ENCODE results near the gene CCDC85B.
"Not testable (repeated sequence)": the region's sequence is repeated elsewhere in the genome, so short reads cannot be mapped to it uniquely, and the experiment has no call there.

Gene CCDC85B

DNA sequence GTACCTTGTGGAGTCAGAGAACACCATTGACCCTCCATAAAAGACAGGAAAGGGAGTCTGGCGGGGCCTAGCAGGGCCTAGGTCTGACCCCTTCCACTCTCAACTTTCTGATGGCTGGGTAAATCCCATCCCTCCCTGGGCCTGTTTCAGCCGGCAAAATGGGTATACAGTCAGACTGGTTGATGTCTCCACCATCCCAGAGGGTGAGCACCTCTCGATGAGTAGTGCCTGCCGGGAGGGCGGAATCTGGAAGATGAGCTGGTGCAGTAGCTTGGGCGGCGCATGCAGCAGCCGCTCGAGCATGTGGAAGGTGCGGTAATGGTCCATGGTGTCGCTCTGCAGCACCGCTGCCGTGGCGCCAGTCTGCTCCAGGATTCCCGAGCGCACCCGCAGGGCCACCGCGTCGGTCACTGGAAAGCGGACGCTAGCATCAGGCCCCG lies 2.7 kb upstream of the CCDC85B start:
- no peak for DNase-seq

DNA sequence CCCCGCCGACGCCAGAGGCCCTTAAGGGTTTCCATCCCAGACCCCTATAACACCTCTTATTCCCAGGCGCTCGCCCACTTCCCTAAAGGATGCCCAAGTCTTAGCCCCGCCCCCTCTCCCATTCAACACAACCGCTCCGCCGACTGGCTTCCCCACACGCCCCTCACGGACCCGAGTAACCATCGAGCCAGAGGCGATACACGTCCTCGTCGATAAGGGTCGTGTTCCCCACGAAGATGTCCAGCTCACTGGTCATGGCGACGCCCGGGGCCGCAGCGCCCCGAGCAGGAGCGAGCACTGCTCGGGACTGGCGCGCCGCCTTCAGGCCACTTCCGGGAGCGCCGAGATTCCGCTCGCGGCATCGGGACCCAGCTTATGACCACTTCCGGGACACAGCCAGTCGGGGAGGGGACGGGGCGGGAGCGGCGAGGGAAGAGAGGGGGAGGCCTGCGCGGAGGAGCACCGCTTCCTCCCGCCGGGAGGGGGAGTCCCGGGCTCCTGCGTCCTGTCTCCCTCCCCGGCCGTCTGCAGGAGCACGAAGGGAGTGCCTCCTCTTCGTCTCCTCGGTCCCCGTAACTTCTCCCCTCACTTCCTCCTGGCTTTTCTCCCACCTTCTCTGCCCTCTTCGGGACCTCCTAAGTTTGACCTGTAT lies 2.2 kb upstream of the CCDC85B start, which contains the start of gene FIBP:
FIBP (minus strand) TSS at position 309 of the 652 bp plus-strand sequence; CDS start at position 256, 53 bp downstream.
- DNase-seq, result peak; percentile 98

DNA sequence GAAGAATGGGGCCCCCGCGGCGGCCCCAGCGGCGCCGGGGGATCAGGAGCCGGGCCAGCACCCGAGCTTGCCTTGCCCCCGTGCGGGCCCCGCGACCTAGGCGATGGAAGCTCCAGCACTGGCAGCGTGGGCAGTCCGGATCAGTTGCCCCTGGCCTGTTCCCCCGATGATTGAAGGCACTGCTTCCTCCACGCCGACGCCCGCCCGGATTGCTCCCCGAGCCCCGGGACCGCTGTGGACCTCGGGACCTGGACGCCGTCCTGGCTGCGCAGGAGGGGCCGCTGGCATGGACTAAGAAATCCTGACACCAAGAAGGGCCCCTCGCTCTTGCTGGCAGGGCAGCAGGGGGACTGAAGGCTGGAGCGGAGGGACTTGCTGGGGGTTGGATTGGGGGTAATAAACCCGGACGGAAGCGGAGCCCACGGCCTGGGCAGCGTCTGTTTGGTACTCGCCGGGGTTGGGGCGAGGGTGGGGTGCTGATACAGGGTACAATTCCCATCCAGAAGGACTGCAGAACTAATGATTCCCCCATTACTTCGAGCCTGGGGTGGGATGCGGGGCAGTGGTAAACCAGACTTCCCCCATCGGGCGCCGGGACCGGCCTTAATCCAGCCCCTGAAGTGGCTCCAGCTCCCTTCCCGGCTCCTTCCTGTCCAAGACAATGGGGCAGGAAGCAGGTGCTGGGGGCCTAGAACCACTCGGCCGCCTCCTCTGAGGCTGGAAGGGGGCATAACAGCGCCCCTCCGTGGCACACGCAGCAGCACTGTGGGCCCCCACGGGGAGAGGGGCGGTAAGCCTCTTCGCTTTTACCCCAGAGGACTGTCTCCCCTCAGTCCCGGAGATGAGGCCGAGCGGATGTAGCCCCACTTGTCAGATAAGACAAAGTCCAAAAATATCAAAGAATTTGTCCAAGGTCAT lies 1.0 kb downstream of the CCDC85B start:
- peak; percentile 31 for DNase-seq

DNA sequence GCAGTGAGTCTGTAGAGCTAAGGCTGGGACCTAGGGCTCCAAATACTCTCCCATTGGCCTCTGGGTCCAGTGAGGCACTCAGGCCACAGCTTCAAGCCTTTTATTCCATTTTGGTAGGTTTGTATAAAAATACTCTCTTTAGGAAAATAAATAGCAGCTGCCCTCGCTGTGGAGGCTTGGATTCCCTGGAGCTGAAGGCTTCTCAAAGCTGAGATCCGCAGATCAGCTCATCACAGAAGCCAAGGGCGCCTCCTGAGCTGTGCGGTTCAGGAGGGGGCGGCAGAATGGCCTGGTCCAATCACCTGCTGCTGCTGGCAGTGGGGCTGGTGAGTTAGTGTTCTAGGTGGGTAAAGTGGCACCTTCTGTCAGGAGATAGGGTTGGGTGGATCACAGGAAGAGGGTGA lies 1.7 kb downstream of the CCDC85B start:
- not testable (repeated sequence) for DNase-seq

DNA sequence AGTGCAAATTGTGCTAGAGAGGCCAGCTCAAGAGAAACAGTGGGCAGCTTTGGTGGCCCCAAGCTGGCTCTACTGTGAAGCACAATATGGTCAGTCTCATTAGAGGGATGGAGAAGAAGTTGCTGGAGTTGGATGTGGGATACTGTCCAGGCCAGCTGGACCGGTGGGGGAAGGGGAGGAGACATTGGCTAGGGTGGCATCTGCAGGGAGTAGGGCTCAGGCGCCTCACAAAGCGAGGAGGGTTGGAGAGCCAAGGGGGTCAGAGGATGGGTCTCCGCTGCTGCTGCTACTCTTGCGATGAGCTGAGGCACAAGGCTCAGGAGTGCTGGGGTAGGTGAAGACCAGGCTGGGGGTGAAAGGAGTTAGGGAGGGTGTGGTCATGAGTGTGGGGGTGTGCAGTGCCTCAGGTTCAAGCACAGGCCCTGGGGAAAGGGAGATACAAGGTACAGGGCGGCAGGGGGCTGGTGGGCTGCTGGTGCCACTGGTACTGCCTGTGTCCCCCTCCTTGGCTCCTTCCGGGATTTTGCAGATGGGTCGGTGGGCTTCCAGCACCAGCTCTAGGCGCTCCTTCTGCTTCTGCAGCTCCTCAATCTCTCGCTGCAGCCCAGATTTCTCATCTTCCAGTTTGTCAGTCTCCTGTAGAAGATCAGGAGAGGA lies 2.3 kb downstream of the CCDC85B start:
- no peak for DNase-seq

DNA sequence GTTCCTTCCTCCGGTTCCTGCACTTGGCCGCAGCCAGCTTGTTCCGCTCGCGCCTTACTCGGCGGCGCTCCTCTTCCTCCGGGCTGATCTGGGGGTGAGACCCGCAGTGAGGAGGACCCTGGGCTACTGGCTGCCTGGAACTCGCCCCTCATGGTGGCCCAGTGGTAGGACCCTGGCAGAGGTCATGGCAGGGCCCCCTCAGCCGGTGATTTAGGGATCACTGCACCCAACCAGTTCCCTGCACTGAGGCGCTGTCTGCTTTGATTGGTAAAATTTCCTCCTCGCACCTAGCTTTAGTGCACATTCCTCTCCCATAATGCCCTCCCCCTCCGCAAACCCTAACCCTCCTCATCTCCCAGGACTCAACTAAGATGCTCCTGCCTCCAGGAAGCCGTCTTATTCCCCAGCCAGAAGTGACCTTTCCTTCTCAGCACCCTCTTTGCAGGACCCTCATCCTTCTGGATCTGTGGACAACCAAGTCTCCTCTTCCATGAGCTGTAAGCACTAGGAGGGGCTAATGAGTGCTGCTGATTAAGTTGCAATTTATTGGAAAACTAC lies 3.6 kb downstream of the CCDC85B start:
- no peak for DNase-seq

DNA sequence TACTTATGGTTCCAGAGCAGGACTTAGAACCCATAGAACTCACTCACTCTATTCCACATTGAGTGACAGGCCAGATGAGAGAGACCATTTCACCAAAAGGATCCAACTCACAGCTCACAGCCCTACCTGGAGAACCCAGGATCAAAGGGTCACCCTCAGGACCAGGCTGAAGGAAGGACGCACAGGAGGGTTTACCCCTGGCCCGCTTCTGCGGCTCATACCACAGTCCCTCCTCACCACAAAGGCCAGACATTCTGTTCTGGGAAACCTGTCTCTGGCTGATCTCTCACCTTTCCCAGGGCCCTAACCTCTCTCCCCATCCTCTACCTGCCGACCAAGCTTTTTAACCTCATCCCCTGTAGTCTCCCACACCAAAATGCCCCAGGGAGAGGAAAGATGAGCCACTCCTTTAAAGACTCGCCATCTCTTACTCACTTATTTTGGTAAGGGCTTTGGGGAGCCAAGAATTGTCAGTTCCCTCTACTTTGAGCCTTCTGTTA lies 5.1 kb downstream of the CCDC85B start:
- DNase-seq, result no peak

DNA sequence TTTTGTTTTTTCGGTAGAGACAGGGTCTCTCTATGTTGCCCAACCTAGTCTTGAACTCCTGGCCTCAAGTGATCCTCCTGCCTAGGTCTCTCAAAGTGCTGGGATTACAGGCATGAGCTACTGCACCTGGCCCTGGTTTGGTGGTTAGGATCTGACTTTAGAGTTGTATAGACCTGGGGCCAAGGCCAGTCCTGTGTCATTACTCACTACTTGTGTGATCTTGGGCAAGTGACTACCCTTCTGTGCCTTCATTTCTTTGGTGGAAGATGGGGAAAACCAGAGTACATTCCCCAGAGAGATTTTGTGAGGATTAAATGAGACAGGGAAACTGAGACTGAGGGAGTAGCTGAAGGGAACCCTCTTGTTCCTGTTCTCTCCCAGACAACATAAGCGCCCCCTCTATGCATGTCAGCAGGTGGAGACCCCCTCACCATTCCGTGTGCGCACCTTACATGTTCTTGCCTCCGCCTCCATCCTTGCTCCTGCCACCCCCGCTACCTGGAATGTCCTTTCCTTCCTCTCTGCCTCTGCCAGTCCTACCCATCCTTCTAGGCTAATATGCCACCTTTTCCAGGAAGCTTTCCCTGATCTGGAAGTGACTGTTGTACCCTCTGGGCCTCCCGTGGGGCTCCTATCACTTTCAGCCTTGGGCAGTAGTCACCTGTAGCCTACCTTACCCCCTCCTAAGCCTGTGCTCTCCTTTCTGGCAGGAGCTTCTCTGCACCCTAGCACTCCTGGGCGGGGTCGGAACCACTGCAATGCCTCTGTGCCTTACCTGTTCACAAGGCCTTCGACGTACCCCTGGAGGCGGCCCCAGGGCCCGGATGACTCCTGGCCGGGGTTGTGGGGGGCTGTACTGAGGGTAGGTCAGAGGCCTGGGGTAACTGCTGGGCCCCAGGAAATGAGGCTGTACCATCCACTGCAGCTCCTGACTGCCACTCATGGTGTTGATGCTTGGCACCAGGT lies 5.8 kb downstream of the CCDC85B start:
- no peak for DNase-seq

DNA sequence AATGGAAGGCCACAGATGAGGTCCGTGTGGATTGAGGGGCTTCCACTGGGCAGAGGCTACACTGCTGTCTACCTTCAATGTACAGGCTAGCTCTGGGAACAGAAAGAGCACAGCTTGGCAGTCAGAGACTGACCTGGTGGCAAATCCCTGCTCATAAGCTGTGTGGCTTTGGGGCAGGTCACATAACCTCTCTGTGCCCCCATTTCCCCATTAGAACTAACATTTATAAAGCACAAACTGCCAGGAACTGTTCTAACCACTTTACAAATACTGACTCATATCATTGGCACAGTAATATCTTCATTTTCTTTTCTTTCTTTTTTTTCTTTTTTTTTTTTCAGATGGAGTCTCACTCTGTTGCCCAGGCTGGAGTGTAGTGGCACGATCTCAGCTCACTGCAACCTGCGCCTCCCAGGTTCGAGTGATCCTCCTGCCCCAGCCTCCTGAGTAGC lies 6.6 kb downstream of the CCDC85B start:
- no peak for DNase-seq

DNA sequence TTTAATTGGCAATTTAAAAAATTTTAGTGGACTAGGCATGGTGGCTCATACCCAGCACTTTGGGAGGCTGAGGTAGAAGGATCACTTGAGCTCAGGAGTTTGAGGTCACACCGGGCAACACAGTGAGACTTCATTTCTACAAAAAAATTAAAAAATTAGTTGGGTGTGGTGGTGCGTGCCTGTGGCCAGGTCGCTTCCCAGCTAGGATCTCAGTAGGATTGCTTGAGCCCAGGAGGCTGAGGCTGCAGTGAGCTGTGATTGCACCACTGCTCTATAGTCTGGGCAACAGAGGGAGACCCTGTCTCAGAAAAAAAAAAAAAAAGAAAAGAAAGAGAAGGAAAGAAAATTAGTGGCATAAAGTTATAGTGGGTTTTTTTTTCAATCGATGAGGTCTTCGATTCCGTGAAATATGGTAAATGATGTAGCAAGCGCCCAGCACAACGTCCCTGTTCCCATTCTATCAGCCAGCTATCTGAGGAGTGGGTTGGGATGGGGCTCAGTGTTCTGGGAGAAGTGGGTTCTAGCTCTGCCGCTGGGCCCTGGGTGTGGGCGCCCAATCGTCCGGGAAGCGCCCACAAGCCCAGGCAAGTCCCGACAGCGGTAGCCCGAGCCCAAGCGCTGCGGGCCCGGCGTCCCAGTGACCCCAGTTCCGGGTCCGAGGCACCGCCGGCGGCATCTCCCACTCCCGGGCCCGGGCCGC lies 8.3 kb downstream of the CCDC85B start:
- DNase-seq, result no peak

DNA sequence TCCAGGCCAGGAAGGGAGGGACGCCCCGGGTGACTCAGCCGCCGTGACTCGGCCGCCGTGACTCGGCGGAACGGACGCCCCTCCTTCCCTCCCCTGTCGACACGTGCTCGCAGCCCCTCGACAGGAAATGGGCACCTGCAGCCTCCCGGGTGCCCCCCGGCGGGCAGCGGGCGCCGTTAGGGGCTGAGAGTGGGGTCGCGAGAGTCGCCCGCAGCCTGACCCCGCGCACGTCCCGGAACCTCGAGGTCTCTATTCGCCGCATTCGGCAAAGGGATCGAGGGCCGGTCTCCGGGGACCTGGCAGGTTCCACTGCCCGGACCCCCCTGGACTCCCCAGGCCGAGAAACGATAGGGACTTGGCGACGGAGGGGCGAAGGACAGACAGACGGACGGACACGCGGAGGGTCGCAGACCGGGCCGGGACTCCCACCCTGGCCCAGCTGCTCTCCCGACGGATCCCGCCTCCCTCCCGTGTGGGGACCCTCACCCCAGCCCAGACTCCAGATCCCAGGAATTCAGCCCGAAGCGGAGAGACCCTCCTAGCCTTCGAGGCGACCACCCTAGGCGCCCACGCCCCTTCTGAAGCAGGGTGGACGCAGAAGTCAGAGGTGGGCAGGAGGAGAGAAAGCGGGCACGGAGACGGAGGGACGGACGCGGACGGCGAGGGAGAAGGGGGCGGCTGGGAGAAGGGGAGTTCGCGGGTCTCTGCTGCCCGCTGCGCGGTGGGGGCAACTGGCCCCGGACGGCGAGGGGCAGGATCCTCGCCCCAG lies 9.1 kb downstream of the CCDC85B start:
- DNase-seq, result no peak

DNA sequence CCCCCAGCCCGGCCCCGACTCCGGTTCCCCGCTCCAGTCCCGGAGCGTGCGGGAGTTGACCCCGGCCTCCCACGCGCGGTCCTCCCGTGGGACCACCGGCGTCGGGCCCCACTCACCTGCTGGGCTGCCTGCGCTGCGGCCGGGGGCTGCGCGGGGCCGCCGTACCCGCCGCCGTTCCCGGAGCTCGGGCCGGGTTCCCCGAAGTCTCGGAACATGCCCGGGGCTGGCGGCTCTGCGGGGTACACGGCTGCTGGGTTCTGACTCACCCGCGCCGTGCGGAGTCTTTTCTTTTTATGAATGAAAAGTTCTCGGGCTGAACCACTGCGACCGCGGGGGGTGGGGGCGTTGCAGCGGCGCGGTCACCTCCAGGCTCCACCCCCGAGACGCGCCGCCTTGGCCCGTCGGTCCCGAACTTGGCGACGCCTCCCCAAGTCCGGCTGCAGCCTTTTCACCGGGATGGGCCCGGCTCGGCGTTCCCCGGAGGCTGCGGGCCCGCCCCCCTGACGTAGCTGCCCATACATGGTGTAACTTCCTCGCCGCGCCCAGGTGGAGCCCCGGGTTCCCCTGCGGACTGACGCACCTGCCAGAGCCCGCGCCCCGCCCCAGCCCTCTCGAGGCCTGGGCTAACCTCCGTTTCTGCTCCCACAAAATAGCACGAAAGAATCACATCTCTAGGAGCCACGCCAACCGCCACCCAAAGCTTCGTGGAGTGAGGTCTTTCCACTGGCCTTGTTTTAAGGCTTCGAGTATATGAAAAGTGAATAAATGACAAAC lies 9.8 kb downstream of the CCDC85B start, which contains the start of gene FOSL1:
FOSL1 (minus strand) TSS at position 264 of the 774 bp plus-strand sequence; CDS start at position 215, 49 bp downstream.
- DNase-seq, result no peak

DNA sequence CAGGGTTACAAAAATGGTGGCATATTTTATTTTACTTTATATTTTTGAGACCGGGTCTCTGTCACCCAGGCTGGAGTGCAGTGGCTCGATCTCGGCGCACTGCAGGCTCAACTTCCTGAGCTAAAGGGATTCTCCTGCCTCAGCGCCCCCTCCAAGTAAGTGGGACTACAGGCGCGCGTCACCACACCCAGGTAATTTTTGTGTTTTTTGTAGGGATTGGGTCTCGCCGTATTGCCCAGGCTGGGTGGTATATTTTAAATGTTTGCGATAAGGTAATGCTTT lies 10.4 kb downstream of the CCDC85B start:
- no peak for DNase-seq

DNA sequence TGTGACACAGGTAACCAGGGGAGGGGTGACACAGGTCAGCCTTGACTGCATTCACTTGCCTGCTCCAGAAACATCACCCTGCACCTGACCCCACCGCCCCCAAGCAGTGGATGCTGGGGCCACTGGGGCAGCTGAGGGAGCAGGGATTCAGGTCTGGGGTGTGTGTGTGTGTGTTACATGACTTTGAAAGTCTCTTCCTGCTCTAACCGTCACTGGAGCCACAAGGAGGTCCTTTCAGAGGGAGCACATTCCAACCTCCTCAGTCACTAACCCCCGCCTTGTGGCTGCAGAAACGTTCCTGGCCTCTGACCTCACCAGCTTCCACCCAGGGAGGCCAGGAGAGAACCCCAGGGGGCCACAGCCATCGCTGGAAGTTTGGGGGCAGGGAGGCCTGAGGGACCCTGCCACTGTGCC lies 12.6 kb downstream of the CCDC85B start:
- DNase-seq, result no peak

DNA sequence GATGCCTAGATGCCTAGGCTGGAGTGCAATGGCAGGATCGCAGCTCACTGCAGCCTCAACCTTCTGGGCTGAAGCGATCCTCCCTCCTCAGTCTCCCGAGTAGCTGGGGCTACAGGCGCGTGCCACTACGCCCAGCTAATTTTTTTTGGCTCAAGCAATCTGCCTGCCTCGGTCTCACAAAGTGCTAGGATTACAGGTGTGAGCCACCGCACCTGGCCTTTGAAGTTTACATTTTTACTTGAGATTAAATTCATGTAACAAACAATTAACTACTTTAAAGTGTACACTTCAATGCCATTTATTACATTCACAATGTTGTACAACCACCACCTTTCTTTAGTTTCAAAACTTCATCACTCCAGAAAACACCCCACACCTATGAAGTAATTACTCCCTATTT lies 13.2 kb downstream of the CCDC85B start:
- no peak for DNase-seq

DNA sequence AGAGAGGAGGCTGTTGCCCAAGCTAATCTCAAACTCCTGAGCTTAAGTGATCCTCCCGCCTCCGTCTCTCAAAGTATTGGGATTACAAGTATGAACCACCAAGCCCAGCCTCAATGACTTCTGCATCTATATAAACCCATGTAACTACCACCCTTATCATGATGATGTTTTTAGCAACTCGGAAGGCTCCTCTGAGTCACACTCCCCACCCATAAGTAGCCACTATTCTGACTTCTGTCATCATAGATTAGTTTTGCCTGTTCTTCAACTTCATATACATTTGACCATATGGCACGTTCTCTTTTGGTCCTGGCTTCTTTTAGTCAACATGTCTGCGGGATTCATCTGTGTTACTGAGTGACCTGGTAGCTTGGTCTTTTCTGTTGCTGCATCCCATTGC lies 16.1 kb downstream of the CCDC85B start:
- DNase-seq, result no peak

DNA sequence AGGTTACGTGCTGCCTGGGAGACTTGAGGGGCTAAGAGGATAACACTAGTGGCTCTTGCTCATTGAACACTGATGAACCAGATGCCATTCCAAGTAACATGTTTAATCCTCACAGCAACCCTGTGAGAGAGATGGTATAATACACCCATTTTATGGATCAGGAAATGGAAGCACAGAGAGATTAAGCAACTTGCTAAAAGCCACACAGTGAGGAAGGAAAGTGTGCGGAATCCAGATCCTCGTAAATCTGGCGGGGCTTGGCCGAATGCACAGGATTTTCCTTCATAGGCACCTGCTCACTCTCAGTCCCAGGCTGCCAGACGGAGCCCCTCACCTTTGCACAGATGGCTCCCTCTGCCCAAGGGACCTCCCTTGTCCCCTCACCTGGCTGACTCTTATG lies 17.4 kb downstream of the CCDC85B start:
- DNase-seq, result no peak

DNA sequence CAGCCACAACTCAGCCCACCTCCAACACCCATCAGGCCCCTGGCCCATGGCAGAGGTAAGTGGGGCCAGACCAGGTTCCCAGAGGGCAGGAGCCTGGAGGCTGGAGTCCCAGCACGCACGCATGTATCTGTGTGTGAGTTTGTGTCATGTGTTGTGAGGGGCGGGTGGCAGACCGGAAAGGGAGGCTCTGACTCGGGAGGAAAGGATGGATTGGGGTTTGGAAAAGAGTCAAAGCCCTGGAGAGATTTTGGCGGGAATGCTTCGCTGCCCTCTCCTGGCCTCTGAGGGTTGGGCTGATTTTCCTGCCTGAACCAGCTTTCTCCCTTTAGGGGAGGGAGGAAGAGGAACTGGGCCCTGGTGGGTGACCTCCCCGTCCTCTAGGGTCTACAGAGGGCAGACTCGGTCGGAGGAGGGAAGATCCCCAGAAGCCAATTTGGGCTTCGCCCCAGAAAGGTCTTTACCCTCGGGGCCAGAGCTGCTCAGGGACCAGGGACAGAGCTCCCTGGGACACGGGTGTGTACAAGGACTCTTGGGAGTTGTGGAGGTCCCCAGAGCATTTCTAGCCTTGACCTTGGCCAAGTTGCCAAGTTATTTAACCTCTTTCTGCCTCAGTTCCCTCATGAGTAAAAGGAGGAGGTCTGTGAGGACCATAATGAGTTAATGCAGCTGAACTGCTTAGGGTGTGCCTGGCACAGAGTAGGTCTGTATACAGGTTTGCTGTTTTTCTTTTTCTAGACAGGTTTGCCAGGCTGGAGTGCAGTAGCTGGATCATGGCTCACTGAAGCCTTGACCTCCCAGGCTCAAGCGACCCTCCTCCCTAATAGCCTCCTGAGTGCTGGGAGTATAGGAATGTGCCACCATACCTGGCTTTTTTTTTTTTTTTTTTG lies 21.5 kb downstream of the CCDC85B start:
- peak; percentile 57 for DNase-seq
